ENCODE data around the gene PLEKHA5. TPM values are rescaled to one million over a fixed set of nuclear protein-coding genes. Genes with fewer than 3 reads are reported as not detected.
"Not testable (repeated sequence)": the region's sequence is repeated elsewhere in the genome, so short reads cannot be mapped to it uniquely, and the experiment has no call there.

PLEKHA5 gene
- total and polyA plus RNA-seq, 3 donors from 2014 or later = 22.4 to 37.5 (median 34.8) TPM

GRCh38 chr12:19394385-19394784 lies 264.9 kb downstream of the PLEKHA5 start:
- H3K36me3 ChIP-seq (ENCODE audit: low read depth, missing control alignments) = no peaks in the 10 kb centered on the region

GRCh38 chr12:19397534-19397933 lies 268.0 kb downstream of the PLEKHA5 start:
- no peaks in the 10 kb centered on the region for H3K36me3 ChIP-seq (ENCODE audit: low read depth, missing control alignments)
- whole genome bisulfite sequencing, 2 donors = 83 to 85% methylated on average over 4 of the region's 4 CpGs
- H3K27me3 ChIP-seq = no peaks in the 10 kb centered on the region
- no peak for DNase-seq
- no peaks in the 10 kb centered on the region for H3K4me1 ChIP-seq
- intact Hi-C loops (cut with DNase I; ENCODE audit: low total_unique reads) = no loop called here
- H3K4me3 ChIP-seq = no peak overlapping the region
- TF ChIP-seq POLR2A (IDR thresholded peaks at IDR 0.05) (no peak), CTCF (IDR thresholded peaks at IDR 0.05) (no peak)
- H3K27ac ChIP-seq = no peak overlapping the region
- no peaks in the 10 kb centered on the region for H3K9me3 ChIP-seq

More at GRCh38 chr12:19394385-19394784, 264.9 kb downstream of the PLEKHA5 start:
- H3K27ac ChIP-seq = no peak overlapping the region
- intact Hi-C loops (cut with DNase I; ENCODE audit: low total_unique reads) = no loop called here
- no peaks in the 10 kb centered on the region for H3K9me3 ChIP-seq
- no peaks in the 10 kb centered on the region for H3K4me1 ChIP-seq
- no peak for DNase-seq
- WGBS, 2 donors = 72 to 73% methylated on average over 2 of the region's 2 CpGs
- no peaks in the 10 kb centered on the region for H3K27me3 ChIP-seq
- TF ChIP-seq CTCF (IDR thresholded peaks at IDR 0.05) = no peak
- no peak for TF ChIP-seq POLR2A (IDR thresholded peaks at IDR 0.05)
- no peak overlapping the region for H3K4me3 ChIP-seq

- no peaks in the 10 kb centered on the region for H3K9me3 ChIP-seq
- H3K4me3 ChIP-seq = no peak overlapping the region
- TF ChIP-seq POLR2A (IDR thresholded peaks at IDR 0.05) (no peak), CTCF (IDR thresholded peaks at IDR 0.05) (no peak)
- no peaks in the 10 kb centered on the region for H3K36me3 ChIP-seq (ENCODE audit: low read depth, missing control alignments)
- no peaks in the 10 kb centered on the region for H3K27me3 ChIP-seq
- H3K4me1 ChIP-seq = no peaks in the 10 kb centered on the region
- WGBS, 2 donors = 94 to 96% methylated on average over 6 of the region's 6 CpGs
- no peak overlapping the region for H3K27ac ChIP-seq
- no peak for DNase-seq
- intact Hi-C loops (cut with DNase I; ENCODE audit: low total_unique reads) = no loop called here
Observed at GRCh38 chr12:19398376-19399363, 269.1 kb downstream of the PLEKHA5 start.

GRCh38 chr12:19400649-19401285 lies 271.2 kb downstream of the PLEKHA5 start:
- H3K36me3 ChIP-seq (ENCODE audit: low read depth, missing control alignments); intact Hi-C loops (cut with DNase I; ENCODE audit: low total_unique reads); H3K27ac ChIP-seq; DNase-seq; H3K4me3 ChIP-seq; H3K27me3 ChIP-seq; H3K4me1 ChIP-seq; H3K9me3 ChIP-seq: not testable (repeated sequence)
- WGBS, 2 donors = 92 to 94% methylated on average over 9 of the region's 9 CpGs

GRCh38 chr12:19402211-19402610 lies 272.7 kb downstream of the PLEKHA5 start:
- DNase-seq = no peak

More at GRCh38 chr12:19402211-19402610, 272.7 kb downstream of the PLEKHA5 start:
- no peaks in the 10 kb centered on the region for H3K27me3 ChIP-seq
- H3K4me1 ChIP-seq = no peaks in the 10 kb centered on the region
- 87 to 91% methylated on average over 6 of the region's 6 CpGs for WGBS, 2 donors
- H3K27ac ChIP-seq = no peak overlapping the region
- TF ChIP-seq CTCF (IDR thresholded peaks at IDR 0.05) (no peak), POLR2A (IDR thresholded peaks at IDR 0.05) (no peak)
- H3K9me3 ChIP-seq = no peaks in the 10 kb centered on the region
- H3K36me3 ChIP-seq (ENCODE audit: low read depth, missing control alignments) = no peaks in the 10 kb centered on the region
- no peak overlapping the region for H3K4me3 ChIP-seq
- intact Hi-C loops (cut with DNase I; ENCODE audit: low total_unique reads) = no loop called here

Data from testis (tissue), 3 donors.